H9 (cell line): Measurements from ENCODE around the gene EGFL8. TPM values are rescaled to one million over a fixed set of nuclear protein-coding genes. Genes with fewer than 3 reads are reported as not detected.
A peak's percentile ranks its signal among the peaks of the same experiment; 100 is the strongest.

Source experiments
- DNase-seq: peaks from one replicate; pipeline ENCODE4 v3.0.0-alpha.2; 2017
- H2AFZ ChIP-seq: one replicate; pipeline ENCODE4 v1.6.1; 2013; ENCODE audit warnings: mild to moderate bottlenecking, low read length, control low read depth, moderate library complexity
- H2AK5ac ChIP-seq: 2 replicates; pipeline ENCODE4 v1.6.1; 2013; ENCODE audit warnings: low read length, control low read depth, mixed read lengths; ENCODE audit not compliant: insufficient read length
- H2BK120ac ChIP-seq: one replicate; pipeline ENCODE4 v1.6.1; 2013; ENCODE audit warnings: low read depth, mild to moderate bottlenecking, low read length, control low read depth, inconsistent platforms; ENCODE audit not compliant: poor library complexity, severe bottlenecking
- H2BK12ac ChIP-seq: 2 replicates; pipeline ENCODE4 v1.6.1; 2013; ENCODE audit warnings: low read length, control low read depth, mixed read lengths, low read depth; ENCODE audit not compliant: insufficient read length
- H2BK15ac ChIP-seq: 2 replicates; pipeline ENCODE4 v1.6.1; 2013; ENCODE audit warnings: low read depth, low read length, control low read depth
- H2BK20ac ChIP-seq: one replicate; pipeline ENCODE4 v1.6.1; 2013; ENCODE audit warnings: low read depth, mild to moderate bottlenecking, low read length, control low read depth, inconsistent platforms; ENCODE audit not compliant: poor library complexity, severe bottlenecking
- H2BK5ac ChIP-seq: 2 replicates; pipeline ENCODE4 v1.6.1; 2013; ENCODE audit warnings: low read length, control low read depth, mixed read lengths; ENCODE audit not compliant: insufficient read length
- H3K14ac ChIP-seq: 2 replicates; pipeline ENCODE4 v1.6.1; 2013; ENCODE audit warnings: low read length, control low read depth; ENCODE audit not compliant: insufficient read depth
- H3K18ac ChIP-seq: 2 replicates; pipeline ENCODE4 v1.6.1; 2013; ENCODE audit warnings: low read depth, mild to moderate bottlenecking, mixed read lengths, low read length, control low read depth; ENCODE audit not compliant: insufficient read length
- H3K23ac ChIP-seq: 2 replicates; pipeline ENCODE4 v1.6.1; 2013; ENCODE audit warnings: low read length, control low read depth, mixed read lengths, low read depth; ENCODE audit not compliant: insufficient read length
- H3K23me2 ChIP-seq: 2 replicates; pipeline ENCODE4 v1.6.1; 2013; ENCODE audit warnings: low read depth, mild to moderate bottlenecking, mixed read lengths, low read length, control low read depth; ENCODE audit not compliant: insufficient read length, poor library complexity, severe bottlenecking
- H3K27ac ChIP-seq: 2 replicates; pipeline ENCODE4 v1.5.1; 2013; ENCODE audit warnings: low read length, control low read depth, mixed read lengths, low read depth; ENCODE audit not compliant: insufficient read length
- H3K27me3 ChIP-seq: 2 replicates; pipeline ENCODE4 v1.6.1; 2013; ENCODE audit warnings: low read length, control low read depth, inconsistent platforms; ENCODE audit not compliant: insufficient read depth
- H3K4ac ChIP-seq: 2 replicates; pipeline ENCODE4 v1.6.1; 2013; ENCODE audit warnings: low read depth, mild to moderate bottlenecking, control low read depth, inconsistent platforms, low read length, moderate library complexity
- H3K4me1 ChIP-seq: 2 replicates; pipeline ENCODE4 v1.6.1; 2013; ENCODE audit warnings: low read length, control low read depth, inconsistent platforms; ENCODE audit not compliant: insufficient read depth
- H3K4me2 ChIP-seq: 2 replicates; pipeline ENCODE4 v1.6.1; 2013; ENCODE audit warnings: low read length, control low read depth, mixed read lengths; ENCODE audit not compliant: insufficient read length, insufficient read depth
- H3K56ac ChIP-seq: 2 replicates; pipeline ENCODE4 v1.6.1; 2013; ENCODE audit warnings: low read depth, mild to moderate bottlenecking, mixed read lengths, low read length, control low read depth; ENCODE audit not compliant: insufficient read length
- H3K79me1 ChIP-seq: 2 replicates; pipeline ENCODE4 v1.6.1; 2013; ENCODE audit warnings: low read depth, mild to moderate bottlenecking, moderate library complexity, low read length, control low read depth, inconsistent platforms; ENCODE audit not compliant: insufficient read depth, poor library complexity, severe bottlenecking
- H3K79me2 ChIP-seq: 2 replicates; pipeline ENCODE4 v1.6.1; 2013; ENCODE audit warnings: low read length, control low read depth, inconsistent platforms; ENCODE audit not compliant: insufficient read depth
- H3K9ac ChIP-seq: 2 replicates; pipeline ENCODE4 v1.6.1; 2013; ENCODE audit warnings: low read length, control low read depth, mixed read lengths; ENCODE audit not compliant: insufficient read length; ENCODE audit errors: extremely low read depth
- H3K9me3 ChIP-seq: one replicate; pipeline ENCODE4 v1.6.1; 2013; ENCODE audit warnings: low read depth, low read length, inconsistent platforms; ENCODE audit not compliant: control insufficient read depth
- H3T11ph ChIP-seq: one replicate; pipeline ENCODE4 v1.6.1; 2013; ENCODE audit warnings: mild to moderate bottlenecking, low read length, control low read depth, inconsistent platforms
- H4K20me1 ChIP-seq: one replicate; pipeline ENCODE4 v1.6.1; 2013; ENCODE audit not compliant: control insufficient read depth, insufficient read length, insufficient read depth
- H4K5ac ChIP-seq: 2 replicates; pipeline ENCODE4 v1.6.1; 2013; ENCODE audit warnings: low read depth, mild to moderate bottlenecking, mixed read lengths, low read length, control low read depth; ENCODE audit not compliant: insufficient read length
- H4K8ac ChIP-seq: replicated peaks from 2 replicates; pipeline ENCODE4 v1.6.1; 2013; ENCODE audit warnings: low read length, control low read depth, mixed read lengths, low read depth; ENCODE audit not compliant: insufficient read length
- H4K91ac ChIP-seq: 2 replicates; pipeline ENCODE4 v1.6.1; 2013; ENCODE audit warnings: low read depth, mild to moderate bottlenecking, moderate library complexity, mixed read lengths, low read length, control low read depth; ENCODE audit not compliant: insufficient read length
- H3K27ac Mint-ChIP-seq, 3 experiments: 2 replicates in 2 of 3; 3 replicates in 1 of 3; pipeline ENCODE4 v1.8.0; 2020 to 2021; ENCODE audit warnings: mixed read lengths in 3 of 3, mild to moderate bottlenecking in 1 of 3, moderate library complexity in 1 of 3
- H3K27me3 Mint-ChIP-seq: 2 replicates; pipeline ENCODE4 v1.8.0; 2021; ENCODE audit warnings: low read depth, mild to moderate bottlenecking, moderate library complexity, mixed read lengths
- H3K36me3 Mint-ChIP-seq, 3 experiments: 2 replicates in 2 of 3; 3 replicates in 1 of 3; pipeline ENCODE4 v1.8.0; 2020 to 2021; ENCODE audit warnings: low read depth in 3 of 3, mixed read lengths in 3 of 3; ENCODE audit not compliant: insufficient read depth in 1 of 3
- H3K4me1 Mint-ChIP-seq, 2 experiments: 2 replicates each; pipeline ENCODE4 v1.8.0; 2020; ENCODE audit warnings: mixed read lengths in 2 of 2
- H3K4me3 Mint-ChIP-seq, 2 experiments: 2 replicates in 1 of 2; 3 replicates in 1 of 2; pipeline ENCODE4 v1.8.0; 2020 to 2021; ENCODE audit warnings: mild to moderate bottlenecking in 2 of 2, mixed read lengths in 2 of 2, moderate library complexity in 1 of 2
- H3K9me3 Mint-ChIP-seq, 2 experiments: 2 replicates in 1 of 2; 3 replicates in 1 of 2; pipeline ENCODE4 v1.8.0; 2020; ENCODE audit warnings: mild to moderate bottlenecking in 2 of 2, mixed read lengths in 2 of 2, moderate library complexity in 1 of 2
- CTCF ChIP-seq: fragments of 200-600 bp; sonication (generic); conservative IDR thresholded peaks from 3 replicates; pipeline ENCODE4 v1.8.0; 2021; ENCODE audit warnings: antibody characterized with exemption, mild to moderate bottlenecking
- WGBS: extraction: QIAGEN DNeasy Blood & Tissue Kit; methylation state at CpG from one replicate; pipeline ENCODE4 v1.1.7; 2013; ENCODE audit warnings: missing lambda C conversion rate, low lambda C conversion rate, mixed read lengths; ENCODE audit not compliant: insufficient read length; ENCODE audit errors: extremely low coverage; 5-methylcytosine and 5-hydroxymethylcytosine counted together
- total RNA-seq: library from RNA; stranded (reverse); gene quantifications from 2 replicates; pipeline ENCODE4 v1.2.1, GENCODE V29; 2021

The EGFL8 gene
- total RNA-seq, 1 experiment from 2014 or later, result 27.2 TPM

GRCh38 chr6:32166411-32167061 lies 2.1 kb downstream of the EGFL8 start:
- no peak overlapping the region for H2AFZ ChIP-seq
- peaks cover 2% of the 10 kb centered on the region for H4K20me1 ChIP-seq
- H3K9ac ChIP-seq, result no peak overlapping the region
- Mint-ChIP-seq H3K27me3 (no peaks in the 10 kb centered on the region; the same call in 1 of the 2 replicates), H3K4me3 (0 out of 5 replicates have a peak overlapping the region, but pooled peaks of 1 of the 2 experiments have one; percentile 14), H3K4me1 (peaks cover 3 to 23% of the 10 kb centered on the region in 2 experiments; a peak in 2 of 4 replicates), H3K27ac (no peak overlapping the region), H3K9me3 (no peaks in the 10 kb centered on the region), H3K36me3 (peaks cover 46 to 81% (median 65%) of the 10 kb centered on the region in 3 experiments)
- peak; percentile 91 for DNase-seq
- H4K5ac ChIP-seq, result no peak overlapping the region
- H2BK120ac ChIP-seq, result no peak overlapping the region
- WGBS, result no CpG with 5 or more reads among the region's 30 CpGs
- no peak overlapping the region for H2AK5ac ChIP-seq
- no peak overlapping the region for H2BK15ac ChIP-seq
- no peaks in the 10 kb centered on the region for H3K79me1 ChIP-seq
- no peak overlapping the region for H4K8ac ChIP-seq
- H3K4me2 ChIP-seq, result no peak overlapping the region
- no peak overlapping the region for H3K4ac ChIP-seq
- no peaks in the 10 kb centered on the region for H3K79me2 ChIP-seq
- no peaks in the 10 kb centered on the region for H3K27me3 ChIP-seq
- peak; percentile 57 for TF ChIP-seq CTCF
- no peak overlapping the region for H3T11ph ChIP-seq
- no peak overlapping the region for H3K18ac ChIP-seq
- no peak overlapping the region for H3K23ac ChIP-seq
- no peak overlapping the region for H4K91ac ChIP-seq
- no peak overlapping the region for H2BK12ac ChIP-seq
- no peak overlapping the region for H2BK20ac ChIP-seq
- no peak overlapping the region for H3K27ac ChIP-seq
- no peaks in the 10 kb centered on the region for H3K4me1 ChIP-seq
- H2BK5ac ChIP-seq, result no peak overlapping the region
- no peak overlapping the region for H3K56ac ChIP-seq
- no peaks in the 10 kb centered on the region for H3K23me2 ChIP-seq
- no peak overlapping the region for H3K14ac ChIP-seq
- no peaks in the 10 kb centered on the region for H3K9me3 ChIP-seq
